HG02870 (cell line): ENCODE measurements around the gene PTGER4.
"Not testable (repeated sequence)": the region's sequence is repeated elsewhere in the genome, so short reads cannot be mapped to it uniquely, and the experiment has no call there.

ENCODE experiments used
- ATAC-seq: cut with Tn5 transposase; IDR thresholded peaks from one replicate; pipeline ENCODE4 v1.9.1; 2021; ENCODE audit warnings: mild to moderate bottlenecking, moderate library complexity; ENCODE audit not compliant: unreplicated experiment

The PTGER4 gene

DNA sequence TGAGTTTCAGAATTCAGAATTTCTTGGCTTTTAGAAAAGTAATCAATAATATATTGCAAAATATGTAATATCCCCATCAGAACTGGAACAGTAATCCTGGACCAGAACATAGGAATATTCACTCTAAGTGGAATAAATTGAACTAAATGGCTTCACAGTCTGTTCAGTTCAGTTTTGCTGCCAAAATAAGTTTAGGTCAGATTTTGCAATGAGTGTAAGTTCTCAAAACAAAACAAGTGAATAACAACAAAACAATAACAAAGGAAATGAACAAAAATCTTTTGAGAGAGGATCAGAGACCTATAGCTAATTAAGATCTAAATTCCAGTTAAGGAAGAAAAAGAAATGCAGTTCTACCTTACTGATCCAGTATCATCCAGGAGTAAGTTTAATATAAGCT lies 9.3 kb downstream of the PTGER4 start:
- no peak for ATAC-seq

DNA sequence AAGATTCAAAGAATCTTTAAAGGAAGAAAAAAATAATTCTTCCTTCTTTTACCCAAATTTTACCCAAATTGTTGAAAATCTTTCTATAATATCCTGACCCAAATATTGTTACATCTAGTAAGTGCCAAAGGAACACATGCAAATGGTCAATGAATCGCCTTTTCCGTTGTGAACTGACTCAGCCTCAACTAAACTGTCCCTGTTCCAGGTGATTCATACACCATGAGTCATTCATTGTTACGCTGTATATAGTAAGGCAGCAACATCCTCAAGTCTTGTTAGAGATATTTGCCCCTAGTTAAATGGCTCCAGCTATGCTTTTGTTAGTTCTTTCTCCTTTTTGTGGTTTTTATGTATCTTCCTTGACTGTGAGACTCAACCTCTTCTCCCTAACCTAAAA lies 9.7 kb downstream of the PTGER4 start:
- peak; percentile 38 for ATAC-seq

DNA sequence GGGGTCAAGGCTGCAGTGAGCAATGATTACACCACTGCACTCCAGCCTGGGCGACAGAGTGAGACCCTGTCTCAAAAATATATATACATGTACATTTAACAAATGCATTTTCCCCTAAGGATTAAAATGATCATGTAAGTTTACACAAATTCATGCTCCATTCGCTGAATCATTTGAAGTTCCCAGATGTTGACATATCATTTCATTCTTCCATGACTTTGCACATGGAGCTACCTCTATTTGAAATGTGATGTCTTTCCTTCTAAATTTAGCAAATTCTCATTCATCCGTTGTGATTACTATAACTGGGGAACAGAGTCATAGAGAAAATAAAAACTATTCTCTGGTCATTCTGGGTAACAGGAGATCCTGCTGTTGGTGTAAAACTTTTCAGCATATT lies 10.6 kb downstream of the PTGER4 start:
- ATAC-seq, result no peak

DNA sequence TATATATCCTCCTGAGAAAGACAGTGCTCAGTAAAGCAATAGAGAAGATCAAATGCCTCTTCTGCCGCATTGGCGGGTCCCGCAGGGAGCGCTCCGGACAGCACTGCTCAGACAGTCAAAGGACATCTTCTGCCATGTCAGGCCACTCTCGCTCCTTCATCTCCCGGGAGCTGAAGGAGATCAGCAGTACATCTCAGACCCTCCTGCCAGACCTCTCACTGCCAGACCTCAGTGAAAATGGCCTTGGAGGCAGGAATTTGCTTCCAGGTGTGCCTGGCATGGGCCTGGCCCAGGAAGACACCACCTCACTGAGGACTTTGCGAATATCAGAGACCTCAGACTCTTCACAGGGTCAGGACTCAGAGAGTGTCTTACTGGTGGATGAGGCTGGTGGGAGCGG lies 12.2 kb downstream of the PTGER4 start:
- ATAC-seq, result no peak

GRCh38 chr5:40694433-40694832 lies 14.7 kb downstream of the PTGER4 start:
- ATAC-seq, result no peak

DNA sequence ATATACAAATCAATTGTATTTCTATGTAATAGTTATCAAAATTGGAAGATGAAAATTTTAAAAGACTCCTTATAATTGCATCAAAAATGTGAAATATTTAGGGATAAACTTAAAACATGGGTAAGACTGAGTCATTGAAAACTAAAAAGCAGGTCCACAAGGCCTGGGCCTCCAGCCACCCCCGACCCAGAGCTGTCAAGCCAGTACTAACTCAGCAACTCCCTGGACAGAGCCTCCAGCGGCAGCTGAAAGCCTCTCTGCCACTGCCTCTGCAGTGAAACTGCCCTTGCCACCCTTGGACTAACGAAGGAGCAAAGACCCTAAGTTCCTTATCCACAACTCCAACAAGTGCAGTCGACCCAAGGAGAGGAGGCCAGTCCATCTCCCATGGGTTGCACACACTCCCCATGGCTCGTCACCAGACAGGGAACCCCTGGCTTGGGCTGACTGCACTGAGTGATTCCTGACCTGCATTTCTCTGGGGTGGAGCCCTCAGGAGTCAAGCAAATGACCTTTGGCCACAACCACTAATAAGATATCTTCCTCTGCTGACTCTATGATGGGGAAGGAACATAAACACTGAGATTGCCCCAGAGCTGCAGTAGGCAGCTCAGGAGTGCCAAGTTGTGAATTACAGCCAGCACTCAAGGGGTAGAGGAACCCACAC lies 20.5 kb downstream of the PTGER4 start:
- no peak for ATAC-seq

DNA sequence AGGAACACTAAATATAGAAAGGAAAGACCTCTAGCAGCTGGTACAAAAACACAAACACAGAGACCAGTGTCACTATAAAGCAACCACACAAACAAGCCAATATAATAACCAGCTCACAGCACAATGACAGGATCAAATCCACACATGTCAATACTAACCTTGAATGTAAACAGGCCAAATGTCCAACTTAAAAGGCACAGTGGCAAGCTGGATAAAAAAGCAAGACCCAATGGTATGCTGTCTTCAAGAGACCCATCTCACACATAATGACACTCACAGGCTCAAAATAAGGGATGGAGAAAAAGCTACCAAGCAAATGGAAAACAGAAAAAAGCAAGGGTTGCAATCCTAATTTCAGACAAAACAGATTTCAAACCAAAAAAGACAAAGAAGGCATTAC lies 22.3 kb downstream of the PTGER4 start:
- ATAC-seq, result not testable (repeated sequence)

DNA sequence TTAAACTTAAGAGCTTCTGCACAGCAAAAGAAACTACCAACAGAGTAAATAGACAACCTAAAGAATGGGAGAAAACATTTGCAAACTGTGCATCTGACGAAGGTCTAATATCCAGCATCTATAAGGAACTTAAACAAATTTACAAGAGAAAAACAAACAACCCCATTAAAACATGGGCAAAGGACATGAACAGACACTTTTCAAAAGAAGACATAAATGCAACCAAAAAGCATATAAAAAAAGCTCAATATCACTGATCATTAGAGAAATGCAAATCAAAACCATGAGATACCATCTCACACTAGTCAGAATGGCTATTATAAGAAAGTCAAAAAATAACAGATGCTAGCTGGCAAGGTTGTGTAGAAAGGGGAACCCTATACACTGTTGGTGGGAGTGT lies 25.8 kb downstream of the PTGER4 start:
- ATAC-seq, result not testable (repeated sequence)

DNA sequence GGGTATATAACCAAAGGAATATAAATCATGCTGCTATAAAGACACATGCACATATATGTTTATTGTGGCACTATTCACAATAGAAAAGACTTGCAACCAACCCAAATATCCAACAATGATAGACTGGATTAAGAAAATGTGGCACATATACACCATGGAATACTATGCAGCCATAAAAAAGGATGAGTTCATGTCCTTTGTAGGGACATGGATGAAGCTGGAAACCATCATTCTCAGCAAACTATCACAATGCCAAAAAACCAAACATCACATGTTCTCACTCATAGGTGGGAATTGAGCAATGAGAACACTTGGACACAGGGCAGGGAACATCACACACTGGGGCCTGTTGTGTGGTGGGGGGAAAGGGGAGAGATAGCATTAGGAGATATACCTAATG lies 30.9 kb downstream of the PTGER4 start:
- ATAC-seq, result not testable (repeated sequence)

- ATAC-seq, result no peak
Observed at GRCh38 chr5:40714001-40714400, 34.3 kb downstream of the PTGER4 start.

GRCh38 chr5:40716000-40716399 lies 36.3 kb downstream of the PTGER4 start:
- no peak for ATAC-seq

- ATAC-seq, result no peak
Observed at GRCh38 chr5:40716590-40716989, 36.9 kb downstream of the PTGER4 start.

DNA sequence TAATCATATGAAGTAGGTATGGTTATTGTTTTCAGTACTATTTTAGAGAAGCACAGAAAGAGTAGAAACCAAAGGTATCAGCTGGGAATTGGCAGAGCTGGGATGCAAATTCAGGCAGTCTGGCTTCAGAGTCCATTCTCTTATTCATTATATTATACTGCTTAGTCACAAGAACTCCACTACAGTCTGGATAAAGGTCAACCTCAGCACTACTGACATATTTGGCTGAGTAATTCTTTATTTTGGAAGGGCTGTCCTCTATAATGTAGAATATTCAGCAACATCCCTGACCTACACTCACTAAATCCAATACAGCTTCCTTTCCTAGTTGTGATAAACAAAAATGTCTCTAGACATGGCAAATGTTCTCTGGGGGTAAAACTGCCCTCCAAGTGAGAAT lies 37.6 kb downstream of the PTGER4 start:
- ATAC-seq, result no peak

- ATAC-seq, result no peak
Observed at GRCh38 chr5:40720069-40720468, 40.4 kb downstream of the PTGER4 start.

DNA sequence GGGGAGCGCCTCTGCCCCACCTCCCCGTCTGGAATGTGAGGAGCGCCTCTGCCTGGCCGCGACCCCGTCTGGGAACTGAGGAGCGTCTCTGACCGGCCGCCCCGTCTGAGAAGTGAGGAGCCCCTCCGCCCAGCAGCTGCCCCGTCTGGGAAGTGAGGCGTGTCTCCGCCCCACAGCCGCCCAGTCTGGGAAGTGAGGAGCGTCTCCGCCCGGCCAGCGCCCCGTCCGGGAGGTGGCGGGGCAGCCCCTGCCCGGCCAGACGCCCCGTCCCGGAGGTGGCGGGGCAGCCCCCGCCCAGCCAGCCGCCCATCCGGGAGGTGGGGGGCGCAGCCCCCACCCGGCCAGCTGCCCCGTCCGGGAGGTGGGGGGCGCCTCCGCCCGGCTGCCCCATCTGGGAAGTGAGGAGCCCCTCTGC lies 42.8 kb downstream of the PTGER4 start:
- ATAC-seq, result not testable (repeated sequence)

GRCh38 chr5:40733434-40733833 lies 53.7 kb downstream of the PTGER4 start:
- no peak for ATAC-seq

DNA sequence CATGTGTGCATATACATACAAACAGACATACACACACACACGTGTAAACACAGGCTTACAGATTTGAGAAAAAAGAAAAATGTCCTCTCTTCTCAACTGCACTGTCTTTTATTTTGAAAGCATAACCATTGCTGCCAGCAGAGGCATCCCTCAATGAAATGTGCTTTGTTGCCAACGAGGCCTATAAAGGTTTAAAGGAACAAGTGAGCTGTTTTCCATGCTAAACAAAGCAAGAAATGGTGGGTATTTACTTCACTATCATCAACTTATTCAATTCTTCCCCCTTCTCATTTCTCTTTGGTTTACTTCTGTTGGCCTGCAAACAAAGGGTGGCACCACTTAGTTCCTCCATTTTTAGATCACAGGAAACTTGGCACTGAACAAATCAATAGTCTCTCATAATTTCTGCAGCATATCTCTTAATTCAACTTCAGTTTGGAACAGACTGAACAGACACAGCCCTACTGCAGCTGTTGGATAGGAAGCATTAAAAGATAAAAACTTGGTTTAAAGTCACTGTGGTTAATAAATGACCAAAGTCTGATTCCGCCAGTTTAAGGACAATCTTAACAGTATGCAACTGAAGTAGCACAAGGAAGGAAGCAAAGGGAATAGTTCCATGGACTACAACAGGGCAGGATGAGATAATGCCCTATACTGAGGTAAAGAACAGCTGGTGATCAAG lies 54.3 kb downstream of the PTGER4 start:
- no peak for ATAC-seq

- no peak for ATAC-seq
Observed at GRCh38 chr5:40734986-40735385, 55.3 kb downstream of the PTGER4 start.

GRCh38 chr5:40735609-40736008 lies 55.9 kb downstream of the PTGER4 start:
- ATAC-seq, result no peak

GRCh38 chr5:40736103-40736875 lies 56.6 kb downstream of the PTGER4 start:
- ATAC-seq, result peak; percentile 52

- no peak for ATAC-seq
Observed at GRCh38 chr5:40738502-40738901, 58.8 kb downstream of the PTGER4 start.
